IPS-15b (cell line): ENCODE data around the gene MISP.

ENCODE experiments used
- H3K27me3 ChIP-seq: one replicate; pipeline ENCODE4 v1.6.1; 2013; ENCODE audit warnings: low read length; ENCODE audit not compliant: control insufficient read depth, insufficient read depth
- H3K36me3 ChIP-seq: one replicate; pipeline ENCODE4 v1.6.1; 2013; ENCODE audit warnings: low read length; ENCODE audit not compliant: control insufficient read depth, insufficient read depth
- H3K4me1 ChIP-seq: one replicate; pipeline ENCODE4 v1.6.1; 2013; ENCODE audit warnings: mild to moderate bottlenecking, low read length; ENCODE audit not compliant: control insufficient read depth, insufficient read depth
- H3K4me3 ChIP-seq: one replicate; pipeline ENCODE4 v1.5.1; 2013; ENCODE audit warnings: low read depth, low read length
- H3K9ac ChIP-seq: one replicate; pipeline ENCODE4 v1.6.1; 2013; ENCODE audit warnings: low read depth, mild to moderate bottlenecking, low read length
- H3K9me3 ChIP-seq: one replicate; pipeline ENCODE4 v1.6.1; 2013; ENCODE audit warnings: mild to moderate bottlenecking, low read length; ENCODE audit not compliant: control insufficient read depth, insufficient read depth

The MISP gene

GRCh38 chr19:803686-804418 lies 52.9 kb downstream of the MISP start:
- H3K4me1 ChIP-seq: peaks cover 14% of the 10 kb centered on the region

DNA sequence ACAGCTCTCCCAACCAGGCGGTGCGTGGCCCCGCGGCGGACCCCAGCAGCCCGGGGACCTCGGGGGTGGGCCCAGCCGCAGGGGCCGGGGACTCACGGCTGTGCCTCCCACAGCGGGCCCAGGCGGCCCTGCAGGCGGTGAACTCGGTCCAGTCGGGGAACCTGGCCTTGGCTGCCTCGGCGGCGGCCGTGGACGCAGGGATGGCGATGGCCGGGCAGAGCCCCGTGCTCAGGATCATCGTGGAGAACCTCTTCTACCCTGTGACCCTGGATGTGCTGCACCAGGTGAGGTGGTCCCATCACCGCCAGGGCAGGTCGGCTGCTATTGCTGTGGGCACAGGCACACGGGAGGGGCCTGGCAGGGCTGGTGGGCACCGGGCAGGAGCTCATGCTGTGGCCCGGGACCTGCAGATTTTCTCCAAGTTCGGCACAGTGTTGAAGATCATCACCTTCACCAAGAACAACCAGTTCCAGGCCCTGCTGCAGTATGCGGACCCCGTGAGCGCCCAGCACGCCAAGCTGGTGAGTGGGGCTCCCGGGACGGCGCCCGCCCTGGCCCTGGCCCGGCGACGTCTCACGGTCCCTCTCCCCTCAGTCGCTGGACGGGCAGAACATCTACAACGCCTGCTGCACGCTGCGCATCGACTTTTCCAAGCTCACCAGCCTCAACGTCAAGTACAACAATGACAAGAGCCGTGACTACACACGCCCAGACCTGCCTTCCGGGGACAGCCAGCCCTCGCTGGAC lies 53.7 kb downstream of the MISP start:
- H3K4me1 ChIP-seq: peaks cover 12% of the 10 kb centered on the region
- H3K4me3 ChIP-seq: no peak overlapping the region
- H3K27me3 ChIP-seq: no peaks in the 10 kb centered on the region
- peaks cover 86% of the 10 kb centered on the region for H3K36me3 ChIP-seq
- H3K9me3 ChIP-seq: no peaks in the 10 kb centered on the region
- no peak overlapping the region for H3K9ac ChIP-seq

More at GRCh38 chr19:803686-804418, 52.9 kb downstream of the MISP start:
- Histone ChIP-seq H3K9me3 (no peaks in the 10 kb centered on the region), H3K9ac (no peak overlapping the region), H3K4me3 (no peak overlapping the region), H3K27me3 (no peaks in the 10 kb centered on the region), H3K36me3 (peaks cover 84% of the 10 kb centered on the region)

- Histone ChIP-seq H3K27me3 (no peaks in the 10 kb centered on the region), H3K9ac (no peak overlapping the region), H3K4me1 (peaks cover 8% of the 10 kb centered on the region), H3K36me3 (peaks cover 86% of the 10 kb centered on the region), H3K4me3 (no peak overlapping the region), H3K9me3 (no peaks in the 10 kb centered on the region)
Observed at GRCh38 chr19:805166-805551, 54.2 kb downstream of the MISP start.

DNA sequence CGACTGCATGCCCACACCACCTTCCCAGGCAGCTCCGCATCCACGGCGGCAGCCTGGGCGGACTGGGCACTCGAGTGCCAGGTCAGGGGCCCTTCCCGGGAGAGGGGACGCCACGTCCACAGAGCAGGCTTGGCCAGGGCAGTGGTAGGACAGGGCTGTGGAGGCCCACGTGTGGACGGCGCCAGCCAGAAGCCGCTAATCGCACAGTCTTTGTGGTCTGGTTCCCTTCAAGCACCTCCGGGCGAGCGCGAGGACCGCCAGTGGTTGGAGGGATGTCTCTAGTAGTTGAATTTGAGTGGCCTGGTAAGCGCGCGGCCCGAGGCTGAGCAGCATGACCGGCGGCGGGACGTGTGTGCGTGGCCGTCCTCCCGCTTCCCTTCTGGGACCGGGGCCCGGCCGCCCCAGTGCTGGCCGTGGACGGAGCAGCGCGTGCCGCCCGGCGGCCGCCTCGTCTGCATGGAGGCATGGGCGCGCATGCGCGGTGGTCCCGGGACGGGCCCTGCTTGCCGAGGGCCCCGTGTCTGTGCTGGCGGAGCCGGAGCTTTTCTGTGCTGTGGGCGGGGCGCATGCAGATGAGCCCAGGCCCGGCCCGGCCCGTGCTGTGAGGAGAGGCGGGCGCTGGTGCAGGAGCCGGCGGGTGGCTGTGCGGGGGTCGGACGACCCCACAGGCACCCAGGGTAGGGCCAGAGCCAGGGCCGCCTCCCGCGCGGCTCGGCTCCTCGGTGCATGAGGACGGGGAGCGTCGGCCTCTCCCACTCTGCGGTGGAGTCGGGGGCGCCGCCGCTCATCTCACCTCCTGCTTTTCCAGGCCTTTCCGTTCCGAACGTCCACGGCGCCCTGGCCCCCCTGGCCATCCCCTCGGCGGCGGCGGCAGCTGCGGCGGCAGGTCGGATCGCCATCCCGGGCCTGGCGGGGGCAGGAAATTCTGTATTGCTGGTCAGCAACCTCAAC lies 55.0 kb downstream of the MISP start:
- Histone ChIP-seq H3K4me1 (peaks cover 2% of the 10 kb centered on the region), H3K9me3 (no peaks in the 10 kb centered on the region), H3K4me3 (no peak overlapping the region), H3K36me3 (peaks cover 86% of the 10 kb centered on the region), H3K27me3 (no peaks in the 10 kb centered on the region), H3K9ac (peak overlapping the region; percentile 37)

GRCh38 chr19:806815-807421 lies 56.0 kb downstream of the MISP start:
- Histone ChIP-seq H3K36me3 (peaks cover 84% of the 10 kb centered on the region), H3K27me3 (no peaks in the 10 kb centered on the region), H3K9me3 (no peaks in the 10 kb centered on the region), H3K4me1 (no peaks in the 10 kb centered on the region), H3K4me3 (no peak overlapping the region), H3K9ac (no peak overlapping the region)

- Histone ChIP-seq H3K27me3 (no peaks in the 10 kb centered on the region), H3K4me3 (no peak overlapping the region), H3K4me1 (no peaks in the 10 kb centered on the region), H3K9me3 (no peaks in the 10 kb centered on the region), H3K36me3 (peaks cover 82% of the 10 kb centered on the region), H3K9ac (no peak overlapping the region)
Observed at GRCh38 chr19:807627-808422, 56.9 kb downstream of the MISP start.

DNA sequence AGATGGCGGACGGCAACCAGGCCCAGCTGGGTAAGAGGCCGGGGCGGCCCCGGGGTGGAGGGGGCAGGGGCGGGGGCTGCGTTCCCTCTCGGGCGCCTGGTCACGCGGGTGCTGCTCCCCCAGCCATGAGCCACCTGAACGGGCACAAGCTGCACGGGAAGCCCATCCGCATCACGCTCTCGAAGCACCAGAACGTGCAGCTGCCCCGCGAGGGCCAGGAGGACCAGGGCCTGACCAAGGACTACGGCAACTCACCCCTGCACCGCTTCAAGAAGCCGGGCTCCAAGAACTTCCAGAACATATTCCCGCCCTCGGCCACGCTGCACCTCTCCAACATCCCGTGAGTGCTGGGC lies 57.5 kb downstream of the MISP start:
- Histone ChIP-seq H3K4me3 (no peak overlapping the region), H3K9ac (no peak overlapping the region), H3K36me3 (peaks cover 78% of the 10 kb centered on the region), H3K4me1 (no peaks in the 10 kb centered on the region), H3K27me3 (no peaks in the 10 kb centered on the region), H3K9me3 (no peaks in the 10 kb centered on the region)

DNA sequence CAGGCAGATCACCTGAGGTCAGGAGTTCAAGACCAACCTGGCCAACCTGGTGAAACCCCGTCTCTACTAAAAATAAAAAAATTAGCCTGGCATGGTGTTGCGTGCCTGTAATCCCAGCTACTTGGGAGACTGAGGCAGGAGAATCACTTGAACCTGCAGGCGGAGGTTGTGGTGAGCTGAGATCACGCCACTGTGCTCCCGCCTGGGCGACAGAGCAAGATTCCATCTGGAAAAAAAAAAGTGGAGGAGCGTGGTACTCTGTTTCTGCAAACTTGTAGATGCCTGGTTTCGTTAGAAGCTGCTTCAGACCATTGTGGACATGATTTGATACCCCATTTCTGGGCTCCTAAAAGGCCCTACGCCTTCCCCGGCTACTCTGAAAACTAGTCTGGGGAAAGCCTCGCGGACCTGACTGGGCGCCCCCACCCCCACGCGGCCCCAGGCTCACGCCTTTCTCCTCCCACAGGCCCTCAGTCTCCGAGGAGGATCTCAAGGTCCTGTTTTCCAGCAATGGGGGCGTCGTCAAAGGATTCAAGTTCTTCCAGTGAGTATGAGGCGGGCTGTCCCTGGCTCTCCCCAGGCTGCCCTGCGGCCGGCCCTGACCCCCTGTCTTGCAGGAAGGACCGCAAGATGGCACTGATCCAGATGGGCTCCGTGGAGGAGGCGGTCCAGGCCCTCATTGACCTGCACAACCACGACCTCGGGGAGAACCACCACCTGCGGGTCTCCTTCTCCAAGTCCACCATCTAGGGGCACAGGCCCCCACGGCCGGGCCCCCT lies 59.4 kb downstream of the MISP start:
- Histone ChIP-seq H3K9ac (no peak overlapping the region), H3K36me3 (peaks cover 69% of the 10 kb centered on the region), H3K4me3 (no peak overlapping the region), H3K9me3 (no peaks in the 10 kb centered on the region), H3K27me3 (no peaks in the 10 kb centered on the region), H3K4me1 (no peaks in the 10 kb centered on the region)

- Histone ChIP-seq H3K9ac (no peak overlapping the region), H3K36me3 (peaks cover 62% of the 10 kb centered on the region), H3K27me3 (no peaks in the 10 kb centered on the region), H3K4me3 (no peak overlapping the region), H3K4me1 (no peaks in the 10 kb centered on the region), H3K9me3 (no peaks in the 10 kb centered on the region)
Observed at GRCh38 chr19:810883-811489, 60.1 kb downstream of the MISP start.

DNA sequence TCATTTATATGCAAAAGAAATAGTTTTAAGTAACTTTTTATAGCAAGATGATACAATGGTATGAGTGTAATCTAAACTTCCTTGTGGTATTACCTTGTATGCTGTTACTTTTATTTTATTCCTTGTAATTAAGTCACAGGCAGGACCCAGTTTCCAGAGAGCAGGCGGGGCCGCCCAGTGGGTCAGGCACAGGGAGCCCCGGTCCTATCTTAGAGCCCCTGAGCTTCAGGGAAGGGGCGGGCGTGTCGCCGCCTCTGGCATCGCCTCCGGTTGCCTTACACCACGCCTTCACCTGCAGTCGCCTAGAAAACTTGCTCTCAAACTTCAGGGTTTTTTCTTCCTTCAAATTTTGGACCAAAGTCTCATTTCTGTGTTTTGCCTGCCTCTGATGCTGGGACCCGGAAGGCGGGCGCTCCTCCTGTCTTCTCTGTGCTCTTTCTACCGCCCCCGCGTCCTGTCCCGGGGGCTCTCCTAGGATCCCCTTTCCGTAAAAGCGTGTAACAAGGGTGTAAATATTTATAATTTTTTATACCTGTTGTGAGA lies 60.7 kb downstream of the MISP start:
- no peak overlapping the region for H3K4me3 ChIP-seq
- no peaks in the 10 kb centered on the region for H3K9me3 ChIP-seq
- no peak overlapping the region for H3K9ac ChIP-seq
- no peaks in the 10 kb centered on the region for H3K27me3 ChIP-seq
- H3K4me1 ChIP-seq: no peaks in the 10 kb centered on the region
- H3K36me3 ChIP-seq: peaks cover 56% of the 10 kb centered on the region
